CD14-positive monocyte (primary cell): ENCODE measurements around the gene FKRP. TPM values are rescaled to one million over a fixed set of nuclear protein-coding genes. Genes with fewer than 3 reads are reported as not detected.

Experiments
- DNase-seq, 3 donors: peaks; one replicate each; pipeline ENCODE4 v3.0.0-alpha.2; 2011 to 2022
- H2AFZ ChIP-seq: 2 replicates; pipeline ENCODE4 v1.6.0; 2012; ENCODE audit warnings: mild to moderate bottlenecking, low read depth, low read length, inconsistent platforms; ENCODE audit not compliant: insufficient read depth, poor library complexity, severe bottlenecking
- H3K27ac ChIP-seq, 2 donors: 1 replicate in 1 of 2; 2 replicates in 1 of 2; pipeline ENCODE4 v1.5.1; 2012 to 2013; ENCODE audit warnings: low read length in 2 of 2, control low read depth in 1 of 2, inconsistent platforms in 1 of 2, low read depth in 1 of 2, mild to moderate bottlenecking in 1 of 2
- H3K27me3 ChIP-seq, 2 donors: one replicate each; pipeline versions ENCODE4 v1.6.0 to v1.6.1; 2011 to 2013; ENCODE audit warnings: low read length in 2 of 2; ENCODE audit not compliant: control insufficient read depth in 2 of 2, insufficient read depth in 2 of 2
- H3K36me3 ChIP-seq, 2 donors: replicated peaks in 1 of 2; 1 replicate in 1 of 2; 2 replicates in 1 of 2; pipeline versions ENCODE4 v1.5.1 to v1.6.1; 2012 to 2013; ENCODE audit warnings: low read length in 2 of 2, control low read depth in 1 of 2, inconsistent platforms in 1 of 2, mild to moderate bottlenecking in 1 of 2; ENCODE audit not compliant: insufficient read depth in 2 of 2, control insufficient read depth in 1 of 2
- H3K4me1 ChIP-seq, 2 donors: 1 replicate in 1 of 2; 2 replicates in 1 of 2; pipeline versions ENCODE4 v1.5.1 to v1.6.1; 2012 to 2013; ENCODE audit warnings: low read length in 2 of 2, control low read depth in 1 of 2, inconsistent platforms in 1 of 2, mild to moderate bottlenecking in 1 of 2, moderate library complexity in 1 of 2; ENCODE audit not compliant: insufficient read depth in 2 of 2, control insufficient read depth in 1 of 2
- H3K4me2 ChIP-seq: replicated peaks from 2 replicates; pipeline ENCODE3; 2012; ENCODE audit warnings: low read length, moderate library complexity, mild to moderate bottlenecking; ENCODE audit not compliant: poor library complexity, severe bottlenecking; ENCODE audit errors: extremely low read depth
- H3K4me3 ChIP-seq, 3 experiments: fragments of 200-600 bp in 1 of 3; sonication (generic) in 1 of 3; replicated peaks in 1 of 3; 1 replicate in 2 of 3; 2 replicates in 1 of 3; pipeline ENCODE4 v1.5.1; 2011 to 2013; ENCODE audit warnings: low read length in 3 of 3, mild to moderate bottlenecking in 3 of 3, control low read depth in 2 of 3, low read depth in 2 of 3, inconsistent platforms in 1 of 3, moderate library complexity in 1 of 3
- H3K79me2 ChIP-seq: 2 replicates; pipeline ENCODE4 v1.6.0; 2012; ENCODE audit warnings: mild to moderate bottlenecking, control low read depth, inconsistent platforms, low read length, moderate library complexity; ENCODE audit not compliant: insufficient read depth
- H3K9ac ChIP-seq: 2 replicates; pipeline ENCODE4 v1.6.0; 2017; ENCODE audit warnings: low read length, mild to moderate bottlenecking; ENCODE audit not compliant: insufficient read depth, poor library complexity, severe bottlenecking
- H3K9me3 ChIP-seq, 2 donors: replicated peaks in 1 of 2; 1 replicate in 1 of 2; 2 replicates in 1 of 2; pipeline versions ENCODE4 v1.5.1 to v1.6.1; 2012 to 2013; ENCODE audit warnings: low read length in 2 of 2, control low read depth in 1 of 2; ENCODE audit not compliant: control insufficient read depth in 1 of 2, insufficient read depth in 1 of 2
- H4K20me1 ChIP-seq: 2 replicates; pipeline ENCODE4 v1.6.0; 2012; ENCODE audit warnings: mild to moderate bottlenecking, low read length, control low read depth, moderate library complexity; ENCODE audit not compliant: insufficient read depth
- H3K27ac Mint-ChIP-seq, 7 donors: one replicate each; pipeline ENCODE4 v1.8.0; 2020; ENCODE audit warnings: mild to moderate bottlenecking in 7 of 7, mixed read lengths in 7 of 7, moderate library complexity in 6 of 7, inconsistent platforms in 2 of 7
- H3K27me3 Mint-ChIP-seq, 3 donors: one replicate each; pipeline ENCODE4 v1.8.0; 2021 to 2022; ENCODE audit warnings: low read depth in 3 of 3, mild to moderate bottlenecking in 3 of 3, mixed read lengths in 3 of 3, moderate library complexity in 3 of 3, inconsistent platforms in 1 of 3
- H3K36me3 Mint-ChIP-seq, 2 donors: one replicate each; pipeline ENCODE4 v1.8.0; 2020; ENCODE audit warnings: mixed read lengths in 2 of 2, inconsistent platforms in 1 of 2, mild to moderate bottlenecking in 1 of 2
- H3K4me1 Mint-ChIP-seq: one replicate; pipeline ENCODE4 v1.8.0; 2020; ENCODE audit warnings: mild to moderate bottlenecking, mixed read lengths
- H3K4me3 Mint-ChIP-seq, 2 donors: one replicate each; pipeline ENCODE4 v1.8.0; 2020; ENCODE audit warnings: mild to moderate bottlenecking in 2 of 2, mixed read lengths in 2 of 2, moderate library complexity in 1 of 2
- H3K9me3 Mint-ChIP-seq, 7 donors: one replicate each; pipeline ENCODE4 v1.8.0; 2020 to 2022; ENCODE audit warnings: mixed read lengths in 7 of 7, mild to moderate bottlenecking in 6 of 7, moderate library complexity in 6 of 7, inconsistent platforms in 2 of 7
- WGBS: methylation state at CpG from one replicate; pipeline ENCODE4 v1.1.5; 2013; ENCODE audit warnings: missing lambda C conversion rate; ENCODE audit not compliant: insufficient coverage; 5-methylcytosine and 5-hydroxymethylcytosine counted together
- intact Hi-C, 2 donors: fragments of 100-400 bp; cut with micrococcal nuclease; formaldehyde crosslinking; loops; one replicate each; pipeline versions ENCODE4 v1.15.0 to v1.15.1; 2023
- polyA plus RNA-seq, 3 donors: library from polyadenylated mRNA; depleted of rRNA in 1 of 3; unstranded in 2 of 3; stranded (reverse) in 1 of 3; fragments of 300-500 nt in 2 of 3; fragments of >200 nt in 1 of 3; fragmentation: Illumina TruSeq in 2 of 3; gene quantifications; 1 replicate in 2 of 3; 2 replicates in 1 of 3; pipeline ENCODE4 v1.2.3, GENCODE V29; 2012 to 2021
- TF ChIP-seq, protein P1 (sequence below): fragments of 200-600 bp; IDR thresholded peaks from one replicate; pipeline ENCODE4 v1.8.0; 2022; ENCODE audit warnings: antibody characterized with exemption, mild to moderate bottlenecking

The FKRP gene
- polyA plus RNA-seq, 3 donors, result 2.1 to 21.5 (median 2.7) TPM

DNA sequence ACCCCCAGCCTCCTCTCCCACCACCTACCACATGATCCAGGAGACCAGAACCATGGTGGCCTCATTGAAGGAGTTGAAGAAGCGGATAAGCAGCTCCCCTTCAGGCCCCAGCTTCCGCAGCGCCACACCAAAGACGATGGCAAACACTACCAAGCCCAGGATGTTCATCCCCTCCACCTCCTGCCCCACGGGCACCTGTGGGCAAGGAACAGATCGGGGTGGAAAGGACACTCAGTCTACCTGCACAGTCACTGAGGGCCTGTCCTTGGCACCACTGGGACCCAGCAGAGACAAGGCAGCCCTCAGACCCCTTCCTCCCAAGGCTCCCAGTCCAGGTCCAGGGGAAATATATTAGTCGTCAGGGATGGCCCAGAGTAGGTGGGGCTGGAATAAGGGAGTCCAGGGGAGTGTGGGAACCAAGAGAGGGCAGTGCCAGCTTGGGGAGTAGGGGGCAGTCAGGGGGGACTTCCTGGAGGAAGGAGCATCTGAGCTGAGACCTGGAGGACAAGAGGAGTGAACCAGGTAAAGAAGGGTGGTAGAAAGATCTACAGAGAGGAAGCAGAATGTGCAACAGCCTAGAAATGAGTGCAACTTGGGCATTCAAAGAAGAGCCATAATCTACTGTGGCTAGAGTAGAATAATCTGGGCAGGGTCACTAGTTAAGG is 36.6 kb downstream of the FKRP start:
- Mint-ChIP-seq H3K27me3 (peaks cover 0 to 3% (median 0%) of the 10 kb centered on the region in 3 donors), H3K4me1 (peaks cover 51% of the 10 kb centered on the region), H3K4me3 (no peak overlapping the region), H3K9me3 (no peaks in the 10 kb centered on the region), H3K36me3 (peaks cover 43 to 64% of the 10 kb centered on the region in 2 donors), H3K27ac (peak overlapping the region in 4 of 7 donors; percentile 46 to 56 (median 50))
- H4K20me1 ChIP-seq, result peaks cover 68% of the 10 kb centered on the region
- peak overlapping the region in 1 of 2 donors; percentile 7 for H3K27ac ChIP-seq
- H3K79me2 ChIP-seq, result peaks cover 61% of the 10 kb centered on the region
- no peaks in the 10 kb centered on the region for H3K27me3 ChIP-seq
- intact Hi-C loops, result no loop called here
- no peak overlapping the region for H3K4me2 ChIP-seq
- TF ChIP-seq, protein P1, sequence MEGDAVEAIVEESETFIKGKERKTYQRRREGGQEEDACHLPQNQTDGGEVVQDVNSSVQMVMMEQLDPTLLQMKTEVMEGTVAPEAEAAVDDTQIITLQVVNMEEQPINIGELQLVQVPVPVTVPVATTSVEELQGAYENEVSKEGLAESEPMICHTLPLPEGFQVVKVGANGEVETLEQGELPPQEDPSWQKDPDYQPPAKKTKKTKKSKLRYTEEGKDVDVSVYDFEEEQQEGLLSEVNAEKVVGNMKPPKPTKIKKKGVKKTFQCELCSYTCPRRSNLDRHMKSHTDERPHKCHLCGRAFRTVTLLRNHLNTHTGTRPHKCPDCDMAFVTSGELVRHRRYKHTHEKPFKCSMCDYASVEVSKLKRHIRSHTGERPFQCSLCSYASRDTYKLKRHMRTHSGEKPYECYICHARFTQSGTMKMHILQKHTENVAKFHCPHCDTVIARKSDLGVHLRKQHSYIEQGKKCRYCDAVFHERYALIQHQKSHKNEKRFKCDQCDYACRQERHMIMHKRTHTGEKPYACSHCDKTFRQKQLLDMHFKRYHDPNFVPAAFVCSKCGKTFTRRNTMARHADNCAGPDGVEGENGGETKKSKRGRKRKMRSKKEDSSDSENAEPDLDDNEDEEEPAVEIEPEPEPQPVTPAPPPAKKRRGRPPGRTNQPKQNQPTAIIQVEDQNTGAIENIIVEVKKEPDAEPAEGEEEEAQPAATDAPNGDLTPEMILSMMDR, result no peak
- H3K9me3 ChIP-seq, result no peaks in the 10 kb centered on the region
- H3K36me3 ChIP-seq, result peaks cover 38 to 62% of the 10 kb centered on the region in 2 donors
- H3K4me3 ChIP-seq, result no peak overlapping the region
- WGBS, result 97% methylated on average over 6 of the region's 7 CpGs
- H3K9ac ChIP-seq, result no peak overlapping the region
- H2AFZ ChIP-seq, result no peak overlapping the region
- no peak for DNase-seq
- H3K4me1 ChIP-seq, result peaks cover 40 to 54% of the 10 kb centered on the region in 2 donors

DNA sequence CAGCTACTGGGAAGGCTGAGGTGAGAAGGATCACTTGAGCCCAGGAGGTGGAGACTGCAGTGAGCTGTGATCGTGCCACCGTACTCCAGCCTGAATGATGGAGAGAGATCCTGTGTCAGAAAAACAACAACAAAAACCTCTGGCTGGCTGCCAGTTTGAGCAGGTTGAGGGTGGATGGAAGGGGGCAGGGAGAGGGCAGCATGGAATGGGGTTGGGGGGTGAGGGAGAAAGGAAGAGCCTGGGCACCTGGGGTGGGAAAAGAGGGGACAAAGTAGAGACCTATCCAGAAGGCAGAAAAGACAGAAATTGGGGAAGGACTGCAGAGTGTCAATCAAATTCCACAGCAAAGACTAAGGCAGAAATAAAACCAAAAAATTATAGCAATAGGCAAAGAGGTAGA is 37.8 kb downstream of the FKRP start:
- peak overlapping the region in 3 of 7 donors; percentile 54 to 88 (median 81) for H3K27ac Mint-ChIP-seq
- H3K9ac ChIP-seq, result no peak overlapping the region
- peaks cover 45% of the 10 kb centered on the region for H3K4me1 Mint-ChIP-seq

More for the DNA sequence above, 37.8 kb downstream of the FKRP start:
- H3K27me3 ChIP-seq, result no peaks in the 10 kb centered on the region
- H3K27ac ChIP-seq, result peak overlapping the region in 1 of 2 donors; percentile 91
- H3K9me3 ChIP-seq, result no peaks in the 10 kb centered on the region
- H3K9me3 Mint-ChIP-seq, result no peaks in the 10 kb centered on the region
- WGBS, result 93% methylated on average over 2 of the region's 2 CpGs
- peaks cover 37 to 56% of the 10 kb centered on the region in 2 donors for H3K36me3 Mint-ChIP-seq
- TF ChIP-seq, protein P1, result no peak
- no peak for DNase-seq
- H3K4me2 ChIP-seq, result peak overlapping the region; percentile 98
- peaks cover 70% of the 10 kb centered on the region for H3K79me2 ChIP-seq
- peaks cover 38 to 55% of the 10 kb centered on the region in 2 donors for H3K36me3 ChIP-seq
- peak overlapping the region in 1 of 2 donors; percentile 70 for H3K4me3 Mint-ChIP-seq
- H3K27me3 Mint-ChIP-seq, result peaks cover 0 to 1% (median 0%) of the 10 kb centered on the region in 3 donors
- intact Hi-C loops, result no loop called here
- H3K4me1 ChIP-seq, result peaks cover 38 to 53% of the 10 kb centered on the region in 2 donors
- H4K20me1 ChIP-seq, result peaks cover 66% of the 10 kb centered on the region
- H2AFZ ChIP-seq, result no peak overlapping the region
- H3K4me3 ChIP-seq, result peak overlapping the region in 1 of 3 experiments; percentile 93
